PC-9 (cell line): Measurements from ENCODE around the gene LPAR1. TPM values are rescaled to one million over a fixed set of nuclear protein-coding genes. Genes with fewer than 3 reads are reported as not detected.

Experiments used
- BruUV-seq: library from RNA; stranded (reverse); fragments of 400-500 nt; replicated peaks from 2 replicates; lab custom pipeline; 2021; lab: Mats Ljungman, UMichigan
- CTCF ChIA-PET: fragments of 300-600 bp; sonication (Branson Sonifier 250); formaldehyde crosslinking; loops from one replicate; lab custom pipeline; 2022; ENCODE audit warnings: antibody characterized with exemption; lab: Charles Lee
- POLR2A ChIA-PET: fragments of 300-600 bp; sonication (Branson Sonifier 250); formaldehyde crosslinking; loops from one replicate; lab custom pipeline; 2022; ENCODE audit warnings: antibody characterized with exemption; ENCODE audit not compliant: unreplicated experiment; lab: Charles Lee
- DNase-seq, 2 experiments: peaks; one replicate each; pipeline versions ENCODE4 v3.0.0 to v3.0.0-alpha.2; 2015 to 2022; ENCODE audit warnings: mixed read lengths in 1 of 2
- H2AFZ ChIP-seq: fragments of 200-600 bp; sonication (generic); 2 replicates; pipeline ENCODE4 v1.8.1; 2017; ENCODE audit warnings: antibody characterized with exemption
- H3F3A ChIP-seq: fragments of 200-600 bp; sonication (generic); 2 replicates; pipeline ENCODE4 v1.8.1; 2017; ENCODE audit warnings: antibody characterized with exemption, mild to moderate bottlenecking, low read depth; ENCODE audit not compliant: insufficient read depth
- H3K27ac ChIP-seq: fragments of 200-600 bp; sonication (generic); 2 replicates; pipeline ENCODE4 v1.6.1; 2016; ENCODE audit warnings: mixed run types
- H3K27me3 ChIP-seq: fragments of 200-600 bp; sonication (generic); 2 replicates; pipeline ENCODE4 v1.6.1; 2016; ENCODE audit warnings: low read depth, mixed run types; ENCODE audit not compliant: insufficient read depth
- H3K36me3 ChIP-seq: fragments of 200-600 bp; sonication (generic); 2 replicates; pipeline ENCODE4 v1.6.1; 2016; ENCODE audit warnings: low read depth, mixed run types
- H3K4me1 ChIP-seq: fragments of 200-600 bp; sonication (generic); replicated peaks from 2 replicates; pipeline ENCODE4 v1.6.1; 2016; ENCODE audit warnings: mixed run types; ENCODE audit not compliant: insufficient read depth
- H3K4me2 ChIP-seq: fragments of 200-600 bp; sonication (generic); 2 replicates; pipeline ENCODE4 v1.6.1; 2017; ENCODE audit warnings: mixed run types
- H3K4me3 ChIP-seq: fragments of 200-600 bp; sonication (generic); 2 replicates; pipeline ENCODE4 v1.6.1; 2016; ENCODE audit warnings: mixed run types
- H3K79me2 ChIP-seq: fragments of 200-600 bp; sonication (generic); 2 replicates; pipeline ENCODE4 v1.6.1; 2017; ENCODE audit warnings: low read depth, mixed run types
- H3K9me2 ChIP-seq: fragments of 200-600 bp; sonication (generic); 2 replicates; pipeline ENCODE4 v1.8.1; 2017; ENCODE audit warnings: mild to moderate bottlenecking; ENCODE audit not compliant: insufficient read depth
- H3K9me3 ChIP-seq: fragments of 200-600 bp; sonication (generic); 2 replicates; pipeline ENCODE4 v1.8.1; 2016; ENCODE audit warnings: low read depth; ENCODE audit not compliant: insufficient read depth
- H4K20me1 ChIP-seq: fragments of 200-600 bp; sonication (generic); 2 replicates; pipeline ENCODE4 v1.8.1; 2017; ENCODE audit not compliant: insufficient read depth
- EZH2 ChIP-seq: fragments of 200-600 bp; sonication (generic); IDR thresholded peaks from 2 replicates; pipeline ENCODE4 v1.8.0; 2017; ENCODE audit warnings: antibody characterized with exemption, low read depth
- intact Hi-C: fragments of 100-400 bp; cut with micrococcal nuclease; formaldehyde crosslinking; loops from one replicate; pipeline ENCODE4 v1.10.0; 2022; ENCODE audit not compliant: unreplicated experiment
- total RNA-seq: library from RNA; stranded (reverse); gene quantifications from 2 replicates; pipeline ENCODE4 v1.2.3, GENCODE V29; 2021
- TF ChIP-seq, protein P1 (sequence below): fragments of 200-600 bp; sonication (generic); conservative IDR thresholded peaks from 2 replicates; pipeline ENCODE4 v1.6.1; 2017; ENCODE audit warnings: mixed run types, antibody characterized with exemption, mild to moderate bottlenecking, moderate library complexity

LPAR1 gene
- total RNA-seq, 1 experiment from 2014 or later = 11.8 TPM

DNA sequence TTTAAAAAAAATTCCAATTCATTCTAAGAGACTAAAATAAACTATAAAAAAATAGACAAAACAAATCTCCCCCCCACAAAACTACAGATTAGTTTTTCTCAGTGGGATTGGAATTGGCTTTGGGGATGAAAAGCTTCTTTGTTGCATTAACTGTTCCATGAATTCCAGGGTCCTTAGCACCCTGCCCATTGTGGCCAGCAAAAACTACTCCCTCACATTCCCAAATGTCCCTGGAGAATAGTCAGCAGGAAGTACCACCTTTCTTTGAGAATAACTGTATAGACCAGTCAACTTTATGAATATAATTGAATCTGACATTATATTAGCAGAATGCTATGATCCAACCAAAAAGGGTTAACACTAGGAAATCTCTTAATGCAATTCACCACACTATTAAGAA, 147.9 kb downstream of the LPAR1 start:
- H3K27ac ChIP-seq = no peak overlapping the region
- DNase-seq = no peak
- H4K20me1 ChIP-seq = no peaks in the 10 kb centered on the region
- H3K4me2 ChIP-seq = no peak overlapping the region
- no peaks in the 10 kb centered on the region for H3K36me3 ChIP-seq
- no peak overlapping the region for H2AFZ ChIP-seq
- no peaks in the 10 kb centered on the region for H3F3A ChIP-seq
- CTCF ChIA-PET = no interaction called here
- no peaks in the 10 kb centered on the region for H3K4me1 ChIP-seq
- intact Hi-C loops = no loop called here
- H3K27me3 ChIP-seq = no peaks in the 10 kb centered on the region
- no TSS peak for BruUV-seq
- no peaks in the 10 kb centered on the region for H3K9me2 ChIP-seq
- POLR2A ChIA-PET = no interaction called here
- TF ChIP-seq EZH2 = no peak
- TF ChIP-seq, protein P1, sequence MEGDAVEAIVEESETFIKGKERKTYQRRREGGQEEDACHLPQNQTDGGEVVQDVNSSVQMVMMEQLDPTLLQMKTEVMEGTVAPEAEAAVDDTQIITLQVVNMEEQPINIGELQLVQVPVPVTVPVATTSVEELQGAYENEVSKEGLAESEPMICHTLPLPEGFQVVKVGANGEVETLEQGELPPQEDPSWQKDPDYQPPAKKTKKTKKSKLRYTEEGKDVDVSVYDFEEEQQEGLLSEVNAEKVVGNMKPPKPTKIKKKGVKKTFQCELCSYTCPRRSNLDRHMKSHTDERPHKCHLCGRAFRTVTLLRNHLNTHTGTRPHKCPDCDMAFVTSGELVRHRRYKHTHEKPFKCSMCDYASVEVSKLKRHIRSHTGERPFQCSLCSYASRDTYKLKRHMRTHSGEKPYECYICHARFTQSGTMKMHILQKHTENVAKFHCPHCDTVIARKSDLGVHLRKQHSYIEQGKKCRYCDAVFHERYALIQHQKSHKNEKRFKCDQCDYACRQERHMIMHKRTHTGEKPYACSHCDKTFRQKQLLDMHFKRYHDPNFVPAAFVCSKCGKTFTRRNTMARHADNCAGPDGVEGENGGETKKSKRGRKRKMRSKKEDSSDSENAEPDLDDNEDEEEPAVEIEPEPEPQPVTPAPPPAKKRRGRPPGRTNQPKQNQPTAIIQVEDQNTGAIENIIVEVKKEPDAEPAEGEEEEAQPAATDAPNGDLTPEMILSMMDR = no peak
- no peak overlapping the region for H3K4me3 ChIP-seq
- no peaks in the 10 kb centered on the region for H3K9me3 ChIP-seq
- 0 out of 2 replicates have a peak, but pooled peaks cover 4% of the 10 kb centered on the region for H3K79me2 ChIP-seq

DNA sequence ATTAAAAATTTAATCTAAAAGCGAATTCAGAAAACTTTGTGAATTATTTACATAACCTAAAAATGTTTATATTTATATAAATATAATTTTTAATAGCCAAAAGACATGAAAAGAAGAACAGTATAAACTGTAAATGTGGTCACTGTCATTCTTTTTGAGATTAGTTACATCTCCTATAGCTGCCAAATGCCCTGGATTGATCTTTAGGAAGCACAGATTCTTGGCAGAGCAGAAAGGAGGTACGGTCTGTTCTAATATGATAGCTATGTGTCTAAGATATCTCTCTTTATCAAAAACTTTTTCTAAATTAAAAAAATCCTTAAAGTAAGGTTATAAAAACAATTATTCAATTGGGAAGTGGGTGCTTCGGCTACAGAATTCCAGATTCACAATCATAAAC, 151.0 kb downstream of the LPAR1 start:
- H3K4me1 ChIP-seq = no peaks in the 10 kb centered on the region
- no peaks in the 10 kb centered on the region for H3K27me3 ChIP-seq
- no peaks in the 10 kb centered on the region for H3F3A ChIP-seq
- H3K36me3 ChIP-seq = no peaks in the 10 kb centered on the region
- no peak overlapping the region for H3K4me3 ChIP-seq
- H3K79me2 ChIP-seq = 0 out of 2 replicates have a peak, but pooled peaks cover 4% of the 10 kb centered on the region
- H2AFZ ChIP-seq = no peak overlapping the region
- ChIA-PET CTCF (no interaction called here), POLR2A (no interaction called here)
- H4K20me1 ChIP-seq = no peaks in the 10 kb centered on the region
- H3K9me2 ChIP-seq = 0 out of 2 replicates have a peak, but pooled peaks cover 7% of the 10 kb centered on the region
- no peak overlapping the region for H3K27ac ChIP-seq
- no TSS peak for BruUV-seq
- intact Hi-C loops = no loop called here
- no peaks in the 10 kb centered on the region for H3K9me3 ChIP-seq
- DNase-seq = no peak
- TF ChIP-seq, protein P1 = no peak
- TF ChIP-seq EZH2 = no peak
- no peak overlapping the region for H3K4me2 ChIP-seq

DNA sequence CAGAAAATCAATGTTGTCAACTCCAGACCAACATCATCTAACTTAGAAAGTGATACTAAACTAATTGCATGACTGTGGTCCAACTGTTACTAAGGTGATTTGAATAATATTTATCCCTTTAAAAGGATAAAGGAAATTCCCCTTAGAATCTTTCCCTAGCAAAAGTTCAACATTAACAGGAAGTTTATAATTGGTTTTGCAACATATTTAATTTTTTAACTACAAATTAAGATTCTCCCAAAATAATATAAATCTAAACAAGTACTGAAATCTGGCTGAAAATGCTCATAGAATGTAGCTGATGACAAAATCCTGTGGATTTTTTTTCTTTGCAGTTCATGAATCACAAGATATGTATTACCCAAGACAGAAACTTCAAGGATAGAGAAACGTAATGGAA, 151.4 kb downstream of the LPAR1 start:
- DNase-seq = no peak
- Histone ChIP-seq H3K4me2 (no peak overlapping the region), H3K27me3 (no peaks in the 10 kb centered on the region), H3K4me1 (no peaks in the 10 kb centered on the region), H3K79me2 (0 out of 2 replicates have a peak, but pooled peaks cover 4% of the 10 kb centered on the region), H3K27ac (no peak overlapping the region), H3K36me3 (no peaks in the 10 kb centered on the region), H3K9me3 (no peaks in the 10 kb centered on the region), H2AFZ (no peak overlapping the region), H3F3A (no peaks in the 10 kb centered on the region), H4K20me1 (no peaks in the 10 kb centered on the region), H3K4me3 (no peak overlapping the region), H3K9me2 (0 out of 2 replicates have a peak, but pooled peaks cover 7% of the 10 kb centered on the region)
- ChIA-PET CTCF (no interaction called here), POLR2A (no interaction called here)
- TF ChIP-seq EZH2 = no peak
- TF ChIP-seq, protein P1 = no peak
- BruUV-seq = no TSS peak
- intact Hi-C loops = no loop called here
